Measurements from ENCODE around the gene LEMD1.

GRCh38 chr1:205392650-205393049 lies 29.2 kb downstream of the LEMD1 start:
- TF ChIP-seq CTCF (IDR thresholded peaks at IDR 0.05; ENCODE audit: poor library complexity, severe bottlenecking) (no peak), EZH2 (IDR thresholded peaks at IDR 0.05; ENCODE audit: borderline replicate concordance, insufficient read depth, low read length, poor library complexity, severe bottlenecking) (no peak), EP300 (conservative IDR thresholded peaks at IDR 0.05; ENCODE audit: poor library complexity, severe bottlenecking) (no peak)
